GM21390 (cell line): ENCODE data around the gene UBE2L5.

Experiments used
- ATAC-seq: cut with Tn5 transposase; IDR thresholded peaks from one replicate; pipeline ENCODE4 v1.9.1; 2021; ENCODE audit not compliant: unreplicated experiment

UBE2L5 gene

DNA sequence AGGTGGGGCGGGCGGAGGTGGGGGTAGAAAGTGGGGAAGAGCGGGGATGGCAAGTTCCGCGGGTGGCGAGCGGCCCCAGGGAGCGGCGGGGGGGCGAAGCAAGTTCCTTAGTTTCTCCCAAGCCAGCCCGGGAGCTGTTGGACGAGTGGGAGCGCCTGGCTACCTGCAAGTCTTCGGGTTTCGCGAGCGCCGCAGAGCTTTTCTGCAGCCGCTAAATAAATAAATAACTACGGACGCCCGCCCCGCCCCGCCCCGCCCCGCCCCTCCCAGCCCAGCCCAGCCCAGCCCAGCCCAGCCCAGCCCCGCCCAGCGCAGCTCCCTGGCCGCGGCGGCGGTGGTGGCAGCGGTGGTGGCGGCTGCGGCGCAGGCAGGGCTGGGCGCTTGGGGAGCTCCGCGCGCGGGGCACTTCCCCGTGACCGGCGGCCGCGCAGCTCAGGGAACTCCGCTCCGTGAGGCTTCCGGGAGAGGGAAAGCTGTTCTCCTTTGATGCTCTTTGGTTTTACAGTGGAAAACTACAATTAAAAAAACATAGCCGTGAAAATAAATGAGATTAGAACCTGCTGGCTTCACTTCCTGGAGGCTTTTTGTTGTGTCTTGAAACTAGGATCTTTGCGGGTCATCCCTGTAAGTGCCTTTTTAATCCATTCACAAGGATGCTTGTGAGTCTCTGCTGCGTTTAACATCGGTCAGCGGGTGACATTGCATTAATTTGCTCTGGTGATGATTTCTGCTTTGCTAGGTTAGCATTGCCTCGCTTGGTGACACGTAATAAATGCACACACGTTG, at the start of gene UBE2L5:
UBE2L5 (plus strand) TSS at position 440 of the 786 bp plus-strand sequence. CDS start 5,498 bp downstream, outside the sequence.
- ATAC-seq, result peak; percentile 70

DNA sequence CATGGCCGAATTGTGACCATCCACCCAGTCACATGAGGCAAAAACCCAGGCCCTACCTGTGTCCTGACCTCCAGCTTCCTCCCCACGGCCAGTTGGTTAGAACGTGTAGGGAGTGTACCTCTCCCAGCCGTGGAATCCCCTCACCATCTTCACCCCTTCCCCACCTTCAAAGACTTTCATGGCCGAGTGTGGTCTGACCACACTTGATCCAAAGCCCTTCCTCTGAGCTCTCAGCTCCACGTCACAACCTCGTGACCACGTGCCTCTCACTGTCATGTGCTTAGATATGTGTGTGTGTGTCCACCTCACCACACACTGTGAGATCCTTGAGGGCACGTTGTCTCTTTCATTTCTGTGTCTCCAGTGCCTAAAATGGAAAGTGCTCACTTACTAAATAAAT, 48.6 kb upstream of the UBE2L5 start:
- ATAC-seq, result peak; percentile 23

DNA sequence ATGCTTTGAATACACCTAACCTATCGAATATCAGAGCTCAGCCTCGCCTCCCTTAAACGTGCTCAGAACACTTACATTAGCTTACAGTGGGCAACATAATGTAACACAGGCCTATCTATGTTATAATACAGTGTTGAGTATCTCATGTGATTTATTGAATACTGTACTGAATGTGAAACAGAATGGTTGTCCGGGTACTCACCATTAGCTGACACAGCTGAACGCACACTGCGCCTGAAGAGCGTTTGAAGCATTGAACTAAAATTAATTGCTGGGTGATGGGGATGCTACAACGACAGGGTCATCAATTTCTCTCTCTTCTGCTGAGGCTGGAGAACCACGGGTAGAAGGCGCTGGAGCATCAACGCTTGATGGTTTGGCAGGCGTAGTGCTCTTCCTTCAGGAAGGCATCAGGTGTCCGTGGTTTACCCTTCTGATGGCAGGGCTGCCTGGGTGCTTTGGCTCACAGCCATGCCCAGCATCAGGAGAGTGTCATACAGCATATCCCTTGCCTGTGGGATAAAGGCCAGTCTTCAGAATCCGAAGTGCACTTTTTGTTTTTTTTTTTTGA, 46.9 kb upstream of the UBE2L5 start:
- no peak for ATAC-seq

DNA sequence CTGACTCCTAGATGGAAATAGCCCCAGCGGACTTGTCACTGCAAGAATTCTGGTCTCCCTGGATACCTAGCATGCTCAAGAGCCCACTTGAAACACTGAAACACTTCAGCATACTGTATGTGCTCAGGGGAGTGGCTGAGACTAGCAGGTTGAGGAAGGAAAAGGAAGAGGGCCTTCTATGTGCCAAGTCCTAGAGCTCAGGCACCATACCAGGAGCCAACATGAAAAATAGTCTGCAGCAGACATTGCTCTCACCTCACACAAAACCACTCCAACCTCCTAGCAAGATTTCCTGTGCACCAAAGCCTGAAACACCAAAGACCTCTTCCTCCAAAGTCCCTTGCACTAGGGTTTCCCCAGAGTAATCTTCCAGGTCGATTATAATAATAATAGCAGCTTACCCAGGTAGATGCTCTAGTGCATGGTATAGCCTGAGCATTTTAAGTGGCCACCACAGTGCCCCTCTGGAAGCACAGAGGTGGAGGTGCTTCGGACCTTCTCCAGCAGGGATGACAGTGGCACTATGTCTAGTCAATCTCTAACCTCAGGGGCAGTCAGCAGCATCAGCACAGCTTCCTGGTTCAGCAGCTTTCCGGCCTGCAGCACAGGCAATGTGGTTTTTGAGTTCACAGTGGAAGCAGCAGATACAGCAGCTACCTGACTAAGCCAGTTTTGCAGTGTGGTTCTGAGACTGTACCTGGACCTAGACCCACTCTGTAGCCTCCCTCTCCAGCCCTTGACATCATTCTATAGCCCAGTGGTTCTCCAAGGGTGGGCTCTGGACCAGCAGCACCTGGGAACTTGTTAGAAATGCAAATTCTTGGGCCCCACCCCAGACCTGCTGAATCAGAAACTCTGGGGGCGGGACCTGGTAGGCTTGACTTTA, 45.6 kb upstream of the UBE2L5 start:
- peak; percentile 58 for ATAC-seq

DNA sequence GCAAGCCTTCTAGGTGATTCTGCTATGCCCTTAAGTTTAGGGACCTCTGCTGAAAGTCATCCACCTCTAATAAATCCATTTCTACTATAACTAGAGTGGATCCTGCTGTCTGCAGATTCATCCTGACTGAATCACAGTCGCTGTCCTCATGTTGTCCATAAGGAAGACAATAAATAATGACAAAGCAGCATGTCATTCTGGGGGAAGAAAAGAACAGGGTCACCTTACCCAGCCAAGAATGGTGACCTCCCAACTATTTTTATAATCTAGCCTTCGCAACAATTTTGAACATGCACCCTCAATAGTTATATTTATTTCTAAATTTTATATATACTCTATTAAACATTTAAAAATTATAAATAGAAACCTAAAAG, 45.0 kb upstream of the UBE2L5 start:
- ATAC-seq, result no peak

DNA sequence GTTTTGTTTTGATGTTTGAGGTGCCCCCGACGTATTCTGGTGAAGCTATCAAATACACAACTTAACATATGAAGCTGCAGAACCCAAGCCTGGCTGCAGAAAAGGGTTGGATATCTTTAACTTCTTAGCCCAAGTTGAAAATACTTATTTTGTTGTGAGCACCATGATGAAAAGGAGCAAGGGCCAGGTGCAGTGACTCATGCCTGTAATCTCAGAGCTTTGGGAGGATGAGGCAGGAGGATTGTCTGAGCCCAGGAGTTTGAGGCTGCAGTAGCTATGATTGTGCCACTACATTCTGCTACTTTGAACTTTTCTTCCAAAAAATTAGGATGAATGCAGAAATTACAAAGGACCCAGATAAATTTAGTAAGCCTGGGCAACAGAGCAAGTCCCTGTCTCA, 44.1 kb upstream of the UBE2L5 start:
- ATAC-seq, result no peak

DNA sequence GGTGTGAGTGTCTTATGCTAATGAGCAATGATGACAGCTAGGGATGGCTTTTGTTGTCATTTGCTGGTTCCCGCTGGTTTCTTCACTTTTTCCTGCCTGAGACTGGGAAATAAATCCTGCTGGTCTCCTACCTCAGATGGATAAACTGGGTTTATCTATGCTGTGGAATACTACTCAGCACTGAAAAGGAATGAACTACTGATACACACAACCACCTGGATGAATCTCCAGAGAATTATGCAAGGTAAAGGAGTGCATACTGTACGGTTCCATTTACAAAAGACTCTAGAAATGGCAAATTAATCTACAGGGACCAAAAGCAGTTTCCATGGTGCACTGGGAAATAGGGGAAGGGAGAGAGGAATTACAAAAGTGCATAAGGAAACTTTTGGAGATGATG, 41.2 kb upstream of the UBE2L5 start:
- ATAC-seq, result no peak

DNA sequence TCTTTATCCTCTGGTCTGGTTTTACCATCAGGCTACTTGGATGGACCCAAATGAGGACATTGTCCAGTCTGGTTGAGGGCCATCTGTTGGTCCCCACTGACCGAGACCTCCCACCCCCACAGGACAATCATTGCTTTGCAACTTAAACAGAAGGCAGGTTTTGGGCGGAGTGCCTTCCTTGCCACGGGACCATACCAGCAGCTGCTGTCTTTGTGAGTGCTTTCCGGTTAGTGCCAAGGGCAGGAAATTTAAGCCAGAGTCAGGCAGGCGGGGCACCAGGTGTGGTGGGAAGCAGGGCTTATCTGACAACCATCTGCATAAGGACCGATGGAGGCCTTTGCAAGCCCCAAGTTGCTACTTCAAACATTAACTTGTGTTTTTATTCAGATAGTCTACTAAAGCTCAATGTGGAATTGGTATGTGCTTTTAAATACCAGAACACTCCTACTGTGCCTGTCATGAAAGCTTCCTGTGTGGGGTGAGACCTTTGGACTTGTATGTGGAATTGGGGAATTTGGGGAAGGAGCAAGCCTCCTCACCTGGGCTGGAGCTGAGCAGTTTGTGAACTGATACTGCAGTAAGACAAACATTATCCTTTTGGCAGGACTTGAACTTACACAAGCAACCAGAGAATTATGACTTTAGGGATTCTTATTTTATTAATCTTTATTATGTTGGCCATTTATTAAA, 39.3 kb upstream of the UBE2L5 start:
- no peak for ATAC-seq

DNA sequence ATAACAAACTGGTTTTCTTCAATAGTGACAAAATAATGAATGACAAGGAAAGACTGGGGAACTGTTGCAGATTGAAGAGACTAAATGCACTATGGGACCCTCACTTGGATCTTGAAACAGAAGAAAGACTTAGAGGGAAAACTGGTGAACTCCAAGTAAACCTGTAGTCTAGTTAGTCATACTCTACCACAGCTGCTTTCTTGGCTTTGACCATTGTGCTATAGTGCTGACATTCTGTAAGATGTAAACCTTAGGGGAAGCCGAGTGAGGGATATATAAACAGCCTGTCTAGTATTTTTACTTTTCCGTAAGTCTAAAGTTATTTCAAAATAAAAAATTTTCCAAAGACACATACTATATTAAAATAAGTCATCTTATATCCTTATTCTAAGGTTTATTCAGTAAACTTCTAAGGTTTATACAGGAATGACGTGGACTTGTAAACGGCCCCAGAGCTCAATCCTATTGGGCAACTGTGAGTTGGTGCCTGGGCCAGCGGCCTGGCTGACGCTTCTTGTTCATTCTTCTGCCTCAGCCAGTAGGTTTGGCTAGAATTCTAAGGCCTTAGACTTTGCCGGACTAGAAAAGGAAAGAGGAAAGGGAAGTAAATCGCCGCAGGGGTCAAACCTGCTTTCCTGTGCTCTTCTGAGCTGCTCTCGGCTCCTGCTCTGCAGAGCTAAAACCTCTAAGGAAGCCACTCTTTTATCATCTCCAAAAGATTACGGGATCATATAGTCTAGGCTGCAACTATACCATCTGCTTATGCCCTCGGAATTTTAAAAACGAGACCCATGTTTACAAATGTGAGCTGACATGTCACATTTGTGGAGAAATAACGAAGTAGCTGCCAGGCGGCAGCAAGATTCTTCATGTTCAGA, 33.6 kb upstream of the UBE2L5 start:
- no peak for ATAC-seq

DNA sequence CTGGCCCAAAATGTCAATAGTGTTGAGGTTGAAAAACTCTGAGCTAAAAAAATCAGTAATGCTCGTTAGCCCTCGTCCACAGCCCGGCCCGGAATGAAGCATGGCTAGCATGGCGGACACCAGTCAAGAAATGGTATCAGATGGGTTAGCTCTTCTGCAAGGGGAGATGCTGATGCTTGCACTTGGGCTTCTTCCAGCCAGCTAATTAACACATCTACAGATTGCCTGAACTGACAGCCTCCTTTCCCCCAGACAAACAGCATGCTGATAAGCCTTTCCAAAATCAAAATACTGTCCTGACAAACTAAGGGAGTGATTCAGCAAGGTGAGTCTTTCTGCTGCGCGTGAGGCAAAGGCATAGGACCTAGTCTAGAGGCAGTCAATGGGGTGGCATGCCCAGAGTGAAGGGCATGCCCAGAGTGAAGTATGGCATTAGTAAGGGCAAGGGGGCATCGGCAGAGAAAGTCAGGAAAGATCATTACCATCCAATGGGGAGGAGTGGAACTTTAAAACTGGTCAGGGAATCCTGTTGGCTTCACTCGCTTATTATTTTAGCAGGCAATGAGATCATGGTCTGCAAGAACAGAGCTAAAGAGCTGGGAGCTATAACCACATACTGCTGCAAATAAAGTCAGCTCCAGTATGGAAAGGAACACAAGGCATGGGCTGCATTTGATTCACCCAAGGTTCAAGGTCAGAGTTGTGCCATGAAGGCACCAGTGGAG, 30.2 kb upstream of the UBE2L5 start:
- no peak for ATAC-seq

DNA sequence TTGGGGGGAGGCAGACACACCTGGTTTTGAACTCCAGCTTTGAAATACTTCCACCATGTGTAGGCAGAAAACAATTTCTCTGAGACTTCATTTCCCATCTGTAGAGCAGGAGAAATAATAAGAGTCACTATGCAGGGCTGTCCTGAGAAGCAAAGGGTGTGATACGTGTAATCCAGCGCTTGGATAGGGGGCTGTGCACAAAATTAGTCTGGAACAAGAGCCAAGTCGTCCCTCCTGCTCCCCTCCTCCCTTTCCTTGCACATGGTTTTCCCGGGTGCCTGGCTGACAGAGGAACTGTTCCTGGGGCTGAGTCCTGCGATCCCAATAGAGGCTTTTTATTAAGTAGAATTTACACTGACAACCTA, 29.6 kb upstream of the UBE2L5 start:
- ATAC-seq, result no peak

DNA sequence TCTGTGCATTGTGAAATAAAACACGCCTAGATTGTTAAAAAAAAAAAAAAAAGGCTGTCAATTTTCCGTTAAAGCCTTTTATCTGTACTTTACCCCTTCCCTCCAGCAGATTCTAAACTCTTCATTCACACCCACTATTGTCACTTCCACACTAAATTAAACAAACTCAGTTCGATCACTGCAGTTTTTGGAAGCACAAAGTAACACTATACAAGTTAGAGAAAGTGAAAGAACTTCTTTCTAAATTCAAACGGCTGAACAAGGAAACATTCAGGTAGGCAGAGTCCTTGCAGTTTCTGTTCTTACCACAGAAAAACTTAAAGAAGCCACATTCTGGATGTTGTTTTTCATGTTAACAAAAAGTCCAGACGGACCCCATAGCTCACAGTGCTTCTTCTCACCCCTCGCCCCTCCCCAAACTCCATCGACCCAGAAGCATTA, 27.5 kb upstream of the UBE2L5 start:
- ATAC-seq, result peak; percentile 91

DNA sequence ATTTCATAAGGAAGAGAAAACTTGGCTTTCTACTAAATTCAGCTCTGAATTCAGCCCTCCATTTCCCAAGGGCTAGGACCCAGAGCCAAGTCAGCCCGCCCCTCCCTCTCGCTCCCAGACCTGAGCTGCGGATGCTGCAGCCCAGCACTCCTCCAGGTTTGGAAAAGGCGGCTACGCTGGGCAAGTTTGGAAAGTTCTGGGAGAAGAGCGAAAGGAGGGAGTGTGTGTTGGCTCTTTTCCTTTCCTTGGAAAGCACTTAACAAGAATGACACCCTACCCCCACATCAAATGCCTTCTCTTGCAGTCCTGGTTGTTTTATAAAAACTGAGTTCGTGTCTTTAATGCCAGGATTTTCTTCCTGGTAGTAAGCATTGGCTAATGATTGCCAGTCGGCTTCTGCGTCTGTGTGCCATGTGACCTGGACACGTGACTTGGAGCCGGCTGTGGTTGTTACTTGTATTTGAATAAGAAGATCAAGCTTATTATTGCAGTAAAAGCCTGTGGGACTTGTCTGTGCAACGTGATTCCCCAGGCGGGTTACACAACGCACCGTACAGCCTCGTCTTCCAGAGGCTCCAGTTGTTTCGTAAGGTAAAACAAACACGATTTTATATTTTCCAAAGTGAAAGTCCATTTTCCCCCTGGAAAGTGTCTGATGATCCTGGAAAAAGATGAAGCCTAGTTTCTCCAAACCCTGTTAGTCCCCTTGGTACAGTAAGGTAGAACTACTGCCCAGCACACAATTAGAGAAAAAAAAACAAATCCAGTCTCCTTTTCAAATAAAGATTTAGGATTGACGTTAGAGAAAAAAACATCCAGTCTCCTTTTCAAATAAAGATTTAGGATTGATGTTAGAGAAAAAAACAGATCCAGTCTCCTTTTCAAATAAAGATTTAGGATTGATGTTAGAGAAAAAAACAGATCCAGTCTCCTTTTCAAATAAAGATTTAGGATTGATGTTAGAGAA, 26.8 kb upstream of the UBE2L5 start:
- peak; percentile 56 for ATAC-seq

DNA sequence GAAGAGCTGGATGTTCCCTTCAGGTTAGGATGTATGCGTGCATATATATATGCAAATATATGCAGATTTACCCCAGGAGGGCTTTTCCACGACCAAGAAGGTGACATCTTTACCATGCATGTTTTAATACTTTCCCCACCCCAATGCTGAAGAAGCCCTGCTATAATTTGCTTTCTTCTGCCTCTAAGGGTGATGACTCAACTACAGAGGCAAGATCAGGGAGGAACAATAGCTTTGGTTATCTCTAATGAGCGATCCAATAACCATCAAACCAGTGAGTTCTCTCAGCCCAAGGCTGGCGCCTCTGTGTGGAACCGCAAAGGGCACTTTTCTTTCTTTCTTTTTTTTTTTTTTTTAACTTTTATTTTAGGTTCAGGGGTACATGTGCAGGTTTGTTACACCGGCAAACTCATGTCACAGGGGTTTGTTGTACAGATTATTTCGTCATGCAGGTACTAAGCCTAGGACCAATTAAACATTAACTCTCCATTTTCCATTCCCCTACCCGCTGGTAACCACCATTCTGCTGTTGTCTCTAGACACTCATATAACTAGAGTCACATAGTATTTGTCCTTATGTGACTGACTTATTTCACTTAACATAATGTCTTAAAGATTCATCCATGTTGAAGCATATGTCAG, 25.7 kb upstream of the UBE2L5 start:
- ATAC-seq, result no peak

DNA sequence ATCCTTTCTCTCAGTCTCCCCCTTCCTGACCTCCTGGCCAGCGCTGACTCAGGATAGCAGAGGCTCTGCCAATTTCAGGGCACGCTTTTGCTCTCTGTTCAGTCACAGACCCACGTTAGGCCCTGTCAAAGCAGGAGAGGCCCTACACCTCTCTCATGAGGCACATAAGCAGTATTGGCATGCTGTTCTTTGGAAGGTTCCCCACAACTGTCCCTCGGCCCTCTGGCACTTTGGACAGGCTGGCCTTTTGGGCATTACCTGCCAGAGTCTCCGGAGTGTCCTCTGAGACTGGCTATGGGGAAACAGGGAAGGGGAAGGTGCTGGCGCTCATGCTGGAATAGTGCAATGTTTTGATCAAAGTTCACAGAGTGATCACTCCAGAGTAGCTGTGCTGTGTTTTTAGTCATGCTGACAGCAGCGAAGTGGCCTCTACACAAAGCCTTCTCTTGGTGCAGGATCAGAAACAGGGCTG, 23.7 kb upstream of the UBE2L5 start:
- no peak for ATAC-seq

DNA sequence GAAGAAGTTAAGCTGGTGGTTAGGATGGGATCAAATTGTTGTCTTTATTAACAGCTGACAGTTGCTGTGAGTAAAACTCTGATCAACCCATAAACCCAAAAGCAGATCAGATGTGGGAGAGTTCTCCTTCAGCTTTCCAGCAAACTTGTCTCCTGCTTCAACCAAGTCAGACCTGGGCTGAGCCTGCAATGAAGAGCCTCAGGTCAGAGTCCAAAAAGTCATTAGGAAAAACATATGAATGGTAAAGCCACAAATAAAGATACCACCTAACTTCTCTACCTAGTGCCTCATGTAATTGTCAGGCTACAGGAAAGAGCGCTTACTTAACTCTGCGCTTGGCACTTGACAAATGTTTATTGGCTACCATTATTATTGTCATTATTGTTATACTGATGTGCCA, 21.9 kb upstream of the UBE2L5 start:
- ATAC-seq, result no peak

DNA sequence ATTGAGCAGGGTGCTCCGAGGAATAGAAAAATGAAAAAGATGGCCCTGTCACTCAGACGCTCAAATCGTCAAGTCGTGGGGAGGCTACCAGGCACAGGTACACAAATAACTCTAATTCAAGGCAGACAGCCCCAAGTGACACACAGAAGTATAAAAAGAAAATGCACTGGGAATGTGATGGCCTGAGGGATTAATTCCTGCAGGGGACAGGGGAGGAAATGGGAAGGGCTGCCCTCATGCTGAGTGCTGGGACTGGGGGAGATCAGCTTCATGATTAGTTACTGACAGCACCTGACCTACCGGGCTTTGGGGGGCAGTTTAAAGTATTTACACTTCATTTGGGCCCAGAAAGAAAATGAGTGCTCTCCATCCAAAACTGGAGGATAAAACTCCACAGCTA, 20.9 kb upstream of the UBE2L5 start:
- ATAC-seq, result no peak

DNA sequence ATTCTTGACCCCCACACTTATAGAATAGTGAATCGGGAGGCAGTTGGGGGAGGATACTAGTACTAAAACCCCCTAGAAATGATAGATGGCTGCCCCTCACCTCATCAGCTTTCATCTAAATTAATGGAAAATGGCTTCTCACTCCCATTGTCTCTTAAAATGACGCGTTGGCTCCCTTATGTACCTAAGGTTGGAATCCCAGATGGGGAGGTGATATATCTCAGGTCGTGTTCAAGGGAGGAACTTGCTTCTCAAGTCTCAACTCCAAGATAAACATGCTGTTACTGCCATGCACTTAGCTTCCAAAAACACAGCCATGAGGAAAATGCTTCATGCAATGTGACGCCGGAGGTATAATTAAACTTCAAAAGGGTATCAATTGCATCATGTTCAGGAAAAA, 18.8 kb upstream of the UBE2L5 start:
- no peak for ATAC-seq
